GM19099 (cell line): ENCODE data around the gene MAGEA9.
"Not testable (repeated sequence)": the region's sequence is repeated elsewhere in the genome, so short reads cannot be mapped to it uniquely, and the experiment has no call there.

ENCODE experiments used
- POLR2A ChIP-seq: IDR thresholded peaks from 3 replicates; pipeline ENCODE4 v1.6.1; 2011; ENCODE audit warnings: low read depth; ENCODE audit not compliant: insufficient read length; ENCODE audit errors: extremely low read depth

The MAGEA9 gene, protein sequence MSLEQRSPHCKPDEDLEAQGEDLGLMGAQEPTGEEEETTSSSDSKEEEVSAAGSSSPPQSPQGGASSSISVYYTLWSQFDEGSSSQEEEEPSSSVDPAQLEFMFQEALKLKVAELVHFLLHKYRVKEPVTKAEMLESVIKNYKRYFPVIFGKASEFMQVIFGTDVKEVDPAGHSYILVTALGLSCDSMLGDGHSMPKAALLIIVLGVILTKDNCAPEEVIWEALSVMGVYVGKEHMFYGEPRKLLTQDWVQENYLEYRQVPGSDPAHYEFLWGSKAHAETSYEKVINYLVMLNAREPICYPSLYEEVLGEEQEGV

DNA sequence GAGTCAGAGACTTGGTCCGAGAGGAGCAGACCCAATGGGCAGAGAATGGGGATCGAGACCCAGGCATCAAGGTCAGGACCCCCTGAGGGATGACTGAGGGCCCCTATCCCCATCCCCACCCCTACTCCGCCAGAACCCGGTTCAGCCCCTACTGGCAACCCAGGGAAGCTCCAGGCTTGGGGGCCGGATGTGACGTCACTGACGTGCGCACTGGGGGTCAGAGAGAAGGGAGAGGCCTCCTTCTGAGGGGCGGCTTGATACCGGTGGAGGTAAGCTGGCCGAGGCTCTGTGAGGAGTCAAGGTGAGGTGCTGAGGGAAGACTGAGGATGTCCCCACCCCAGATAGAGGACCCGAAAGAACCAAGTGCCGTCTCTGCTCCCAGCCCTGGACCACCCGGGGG lies at the start of gene MAGEA9:
TSS of gene MAGEA9 (plus strand) at position 204 of the 400 bp plus-strand sequence. CDS start 4,281 bp downstream, outside the sequence.
- TF ChIP-seq POLR2A, result not testable (repeated sequence)

DNA sequence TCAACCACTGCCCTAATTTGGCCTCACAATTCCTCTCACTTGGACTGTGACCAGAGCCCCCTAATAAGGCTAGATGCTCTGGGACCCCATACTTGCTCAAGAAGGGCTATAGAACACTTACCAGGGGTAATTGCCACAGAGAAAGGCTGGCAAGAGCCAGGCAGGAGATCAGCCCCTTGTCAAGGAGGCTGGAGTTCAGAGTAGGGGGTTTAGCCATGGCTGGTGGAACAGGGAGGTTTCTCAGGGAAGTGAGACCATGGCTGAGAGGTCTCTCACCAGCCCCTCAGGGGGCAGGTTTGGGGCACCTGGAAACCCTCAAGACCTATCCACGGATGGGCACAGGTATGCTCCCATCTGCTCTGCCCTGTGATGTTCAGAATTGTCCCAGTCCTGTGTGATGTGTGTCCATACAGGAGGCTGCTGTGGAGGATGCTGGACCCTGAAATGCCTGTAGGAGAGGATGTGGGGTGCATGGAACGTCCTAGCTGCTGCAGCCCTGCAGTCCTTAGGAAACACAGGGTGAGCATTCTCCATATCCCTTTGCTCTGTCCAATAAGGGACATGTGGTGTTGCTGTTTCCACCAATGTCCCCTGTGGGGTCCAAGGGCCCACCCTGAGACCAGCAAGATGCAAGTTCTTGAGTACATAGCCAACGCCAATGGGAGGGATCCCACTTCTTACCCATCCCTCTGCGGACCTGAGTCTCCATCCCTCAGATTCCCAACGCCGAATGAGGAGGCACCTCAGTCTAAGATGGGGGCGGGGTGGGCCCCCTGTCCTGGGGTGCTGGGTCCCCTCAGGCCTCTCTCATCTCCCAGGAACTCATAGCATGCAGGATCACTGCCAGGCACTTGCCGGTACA lies 24.3 kb upstream of the MAGEA9 start:
- TF ChIP-seq POLR2A, result no peak

DNA sequence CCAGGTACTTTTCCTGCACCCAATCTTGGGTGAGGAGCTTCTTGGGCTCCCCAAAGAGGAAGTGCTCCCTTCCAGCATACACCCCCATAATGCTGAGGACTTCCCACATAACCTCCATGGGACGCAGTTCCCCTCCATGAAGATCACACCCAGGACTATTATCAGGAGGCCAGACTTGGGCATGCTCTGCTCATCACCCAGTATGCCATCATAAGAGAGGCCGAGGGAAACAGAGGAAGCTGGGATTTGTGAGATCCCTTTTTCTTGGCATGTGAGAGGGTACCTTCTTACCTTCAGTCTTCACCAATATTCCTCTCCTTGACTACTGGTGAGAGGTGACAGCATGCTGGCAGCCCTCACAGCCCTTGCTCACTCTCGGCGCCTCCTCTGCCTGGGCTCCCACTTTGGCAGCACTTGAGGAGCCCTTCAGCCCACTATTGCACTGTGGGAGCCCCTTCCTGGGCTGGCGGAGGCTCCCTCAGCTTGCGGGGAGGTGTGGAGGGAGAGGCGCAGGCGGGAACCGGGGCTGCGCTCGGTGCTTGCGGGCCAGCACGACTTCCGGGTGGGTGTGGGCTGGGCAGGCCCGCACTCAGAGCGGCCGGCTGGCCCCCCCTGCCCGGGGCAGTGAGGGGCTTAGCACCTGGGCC lies 23.5 kb upstream of the MAGEA9 start:
- no peak for TF ChIP-seq POLR2A

DNA sequence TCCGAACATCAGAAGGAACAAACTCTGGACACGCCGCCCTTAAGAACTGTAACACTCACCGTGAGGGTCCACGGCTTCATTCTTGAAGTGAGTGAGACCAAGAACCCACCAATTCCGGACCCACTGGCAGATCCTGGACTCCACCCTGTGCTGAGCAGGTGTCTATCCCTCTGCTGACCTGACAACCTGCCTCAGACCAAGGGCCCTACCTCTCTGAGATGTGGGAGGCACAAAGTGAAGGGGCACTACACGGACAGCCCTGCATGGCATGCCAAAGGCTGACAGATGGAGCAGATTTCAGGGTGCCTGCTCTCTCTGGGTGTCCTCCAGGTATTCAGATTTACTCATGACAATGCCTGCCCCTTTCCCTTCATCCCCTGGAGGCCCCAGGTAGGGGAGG lies 21.9 kb upstream of the MAGEA9 start:
- no peak for TF ChIP-seq POLR2A

DNA sequence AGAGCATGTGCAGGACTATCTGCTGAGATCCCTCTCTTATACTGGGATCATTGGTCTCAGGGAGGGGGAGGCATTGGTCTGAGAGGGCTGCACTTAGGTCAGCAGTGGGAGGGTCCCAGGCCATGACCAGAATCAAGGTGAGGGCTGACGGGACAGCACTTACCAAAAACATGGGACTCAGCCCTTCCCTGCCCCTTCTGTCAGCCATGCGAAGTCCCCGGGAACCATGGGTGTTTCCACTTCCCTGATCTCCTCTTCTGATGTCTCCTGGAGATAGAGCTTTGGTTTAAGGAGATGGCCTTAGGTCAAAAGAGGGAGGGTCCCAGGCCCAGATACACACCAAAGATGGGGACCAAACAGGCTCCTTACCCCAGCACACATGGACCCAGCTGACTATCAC lies 20.8 kb upstream of the MAGEA9 start:
- TF ChIP-seq POLR2A, result no peak

DNA sequence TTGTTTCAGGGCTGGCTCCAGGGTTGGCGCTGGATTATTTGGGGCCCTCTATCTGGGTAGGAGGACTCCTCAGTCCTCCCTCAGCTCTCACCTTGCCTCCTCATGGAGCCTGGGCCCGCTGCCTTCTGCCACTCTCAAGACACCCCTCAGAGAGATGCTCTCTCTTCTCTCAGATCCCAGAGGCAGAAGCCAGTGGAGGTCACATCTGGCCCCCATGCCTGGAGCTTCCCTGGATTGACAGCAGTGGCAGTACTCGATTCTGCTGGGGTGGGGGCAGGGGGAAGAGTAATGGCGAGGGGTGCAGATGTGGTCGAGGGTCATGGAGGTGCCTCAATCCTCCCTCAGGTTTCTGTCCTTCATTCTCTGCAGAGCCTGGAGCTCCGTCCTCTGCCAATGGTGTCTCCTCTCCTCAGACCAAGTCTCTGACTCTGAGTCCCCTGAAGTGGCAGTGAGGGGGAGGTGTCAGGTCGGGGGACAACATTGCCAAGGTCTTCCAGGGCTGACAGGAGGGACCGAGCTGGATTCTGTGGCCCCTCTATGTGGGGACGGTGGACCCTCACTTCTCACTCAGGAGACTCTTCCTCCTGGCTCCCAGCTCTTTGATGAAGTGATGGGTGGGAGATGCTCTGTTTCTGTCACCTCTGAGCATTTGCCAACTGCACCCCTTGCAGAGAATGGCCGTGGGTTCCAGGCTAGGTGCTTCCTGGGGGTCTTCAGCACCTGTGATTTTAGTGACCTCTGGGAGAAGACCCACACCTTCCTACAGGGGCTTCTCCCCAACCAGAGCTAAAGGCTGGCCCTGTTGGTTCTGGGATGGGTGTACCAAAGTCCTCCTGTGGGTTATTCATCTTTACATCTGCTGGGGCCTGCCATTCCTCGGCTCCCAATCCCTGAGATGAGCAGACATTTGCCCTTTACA lies 18.8 kb upstream of the MAGEA9 start:
- no peak for TF ChIP-seq POLR2A

DNA sequence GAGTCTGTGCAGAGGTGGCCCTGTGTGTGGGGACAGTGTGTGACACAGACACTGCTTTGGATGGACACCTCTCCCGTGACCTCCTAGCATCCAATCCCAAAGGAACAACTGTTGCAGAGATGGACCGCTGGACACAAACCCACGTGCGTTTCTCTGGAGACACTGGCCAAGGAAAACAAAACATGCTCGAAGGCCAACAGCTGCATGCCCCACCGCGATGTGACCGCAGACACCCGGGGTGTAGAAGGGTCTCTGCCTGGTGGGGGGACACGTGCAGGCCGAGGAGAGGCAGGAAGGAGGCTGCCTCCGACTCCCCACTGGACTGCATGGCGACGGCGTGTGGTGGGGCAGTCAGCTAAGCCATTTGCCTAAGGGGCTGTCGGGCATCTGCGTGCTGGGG lies 8.0 kb upstream of the MAGEA9 start, which contains the start of gene HSFX1:
TSS of gene HSFX1 (plus strand) at position 301 of the 400 bp plus-strand sequence. CDS start 614 bp downstream, outside the sequence.
- TF ChIP-seq POLR2A, result not testable (repeated sequence)

DNA sequence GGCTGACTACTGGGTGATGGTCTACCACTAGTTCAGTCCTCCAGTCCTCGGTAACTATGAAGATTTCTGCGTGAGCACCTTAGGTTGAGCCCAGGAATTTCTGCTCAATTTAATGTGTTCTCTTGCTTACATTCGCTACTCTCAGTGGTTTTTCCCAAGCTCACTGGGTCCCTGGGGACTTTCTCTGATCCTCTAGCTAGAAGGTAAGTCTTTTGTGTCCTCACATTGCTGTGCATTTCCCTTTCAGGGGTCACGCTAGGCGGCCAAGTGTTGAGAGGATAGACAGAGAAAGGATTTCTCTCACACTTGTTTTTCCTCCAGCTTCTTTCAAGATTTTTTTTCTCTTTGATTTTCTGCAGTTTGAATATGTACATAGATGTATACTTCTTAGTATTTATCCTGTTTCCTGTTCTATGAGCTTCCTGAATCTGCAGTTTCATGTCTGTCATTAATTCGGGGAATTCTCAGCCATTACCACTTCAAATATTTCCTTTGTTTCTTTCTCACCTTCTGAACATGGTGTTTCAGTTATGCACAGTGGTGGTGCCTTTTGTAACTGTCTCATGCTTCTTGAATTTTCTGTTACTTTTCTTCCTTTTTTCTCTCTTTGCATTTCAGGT lies 17.5 kb downstream of the MAGEA9 start:
- TF ChIP-seq POLR2A, result no peak

DNA sequence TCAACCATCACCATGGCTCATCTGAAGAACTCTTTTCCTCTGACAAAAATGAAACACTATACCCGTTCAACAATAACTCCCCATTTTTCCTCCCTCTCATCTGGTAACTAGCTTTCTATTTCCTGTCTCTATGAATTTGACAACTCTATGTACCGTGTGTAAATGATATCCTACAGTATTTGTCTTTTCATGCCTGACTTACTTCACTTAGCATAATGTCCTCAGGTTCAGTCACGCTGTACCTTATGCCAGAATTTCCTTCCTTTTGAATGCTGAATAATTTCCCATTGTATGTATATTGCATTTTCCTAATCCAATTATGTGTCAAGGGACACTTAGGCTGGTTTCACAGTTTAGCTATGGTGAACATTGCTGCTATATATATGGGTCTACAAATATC lies 18.2 kb downstream of the MAGEA9 start:
- TF ChIP-seq POLR2A, result no peak

DNA sequence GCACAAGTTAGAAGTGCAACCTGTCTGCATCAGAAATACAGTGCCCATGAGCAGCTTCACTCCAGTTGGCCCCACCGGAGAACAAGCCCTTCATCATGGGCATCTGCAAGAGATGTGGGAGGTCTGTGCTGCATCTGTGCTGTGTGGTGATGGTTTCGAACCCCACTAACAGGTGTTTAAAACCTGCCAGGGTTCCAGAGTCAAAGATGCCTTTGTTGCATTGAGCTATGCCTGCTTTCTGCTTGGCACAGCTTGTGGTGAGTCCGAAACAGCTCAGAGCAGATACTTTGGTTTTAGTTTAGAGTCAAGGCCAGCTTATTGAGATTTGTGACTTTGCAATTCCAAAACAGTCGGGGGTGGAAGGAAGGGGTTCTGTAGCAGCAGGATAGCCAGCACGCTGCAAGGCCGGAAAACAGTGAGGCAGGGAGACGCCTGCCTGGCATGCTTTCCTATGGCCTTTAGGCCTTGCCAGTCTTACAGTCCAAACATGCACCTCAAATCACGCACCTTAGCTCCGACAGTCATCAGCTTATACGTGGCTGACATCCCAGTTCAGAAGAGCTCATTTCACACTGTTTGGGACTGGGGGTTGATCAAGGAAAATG lies 21.8 kb downstream of the MAGEA9 start:
- TF ChIP-seq POLR2A, result no peak

DNA sequence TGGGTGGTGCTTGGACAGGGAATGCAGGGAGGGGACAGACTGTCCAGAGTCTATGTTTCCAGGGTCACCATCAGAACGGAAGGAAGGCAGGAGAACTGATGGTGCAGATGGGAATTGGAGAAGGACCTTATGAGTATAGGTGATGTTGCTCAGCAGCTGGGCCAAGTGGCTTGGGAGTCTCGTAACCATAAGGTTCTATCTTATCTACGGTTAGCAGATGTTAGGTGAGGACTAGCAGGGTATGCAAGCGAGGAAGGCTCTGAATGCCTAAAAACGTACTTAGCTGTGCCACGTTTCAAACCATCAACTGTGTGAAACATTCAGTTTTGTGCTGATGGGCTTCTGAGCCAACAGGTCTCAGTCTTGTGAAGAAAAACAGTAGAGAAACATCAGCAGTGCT lies 22.4 kb downstream of the MAGEA9 start:
- no peak for TF ChIP-seq POLR2A

DNA sequence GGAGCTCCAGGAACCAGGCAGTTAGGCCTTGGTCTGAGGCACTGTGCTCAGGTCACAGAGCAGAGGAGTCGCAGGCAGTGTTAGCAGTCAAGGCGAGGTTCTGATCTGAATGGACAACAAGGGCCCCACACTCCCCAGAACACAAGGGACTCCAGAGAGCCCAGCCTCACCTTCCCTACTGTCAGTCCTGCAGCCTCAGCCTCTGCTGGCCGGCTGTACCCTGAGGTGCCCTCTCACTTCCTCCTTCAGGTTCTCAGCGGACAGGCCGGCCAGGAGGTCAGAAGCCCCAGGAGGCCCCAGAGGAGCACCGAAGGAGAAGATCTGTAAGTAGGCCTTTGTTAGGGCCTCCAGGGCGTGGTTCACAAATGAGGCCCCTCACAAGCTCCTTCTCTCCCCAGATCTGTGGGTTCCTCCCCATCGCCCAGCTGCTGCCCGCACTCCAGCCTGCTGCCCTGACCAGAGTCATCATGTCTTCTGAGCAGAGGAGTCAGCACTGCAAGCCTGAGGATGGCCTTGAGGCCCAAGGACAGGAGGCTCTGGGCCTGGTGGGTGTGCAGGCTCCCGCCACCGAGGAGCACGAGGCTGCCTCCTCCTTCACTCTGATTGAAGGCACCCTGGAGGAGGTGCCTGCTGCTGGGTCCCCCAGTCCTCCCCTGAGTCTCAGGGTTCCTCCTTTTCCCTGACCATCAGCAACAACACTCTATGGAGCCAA lies 26.2 kb downstream of the MAGEA9 start:
- TF ChIP-seq POLR2A, result no peak

DNA sequence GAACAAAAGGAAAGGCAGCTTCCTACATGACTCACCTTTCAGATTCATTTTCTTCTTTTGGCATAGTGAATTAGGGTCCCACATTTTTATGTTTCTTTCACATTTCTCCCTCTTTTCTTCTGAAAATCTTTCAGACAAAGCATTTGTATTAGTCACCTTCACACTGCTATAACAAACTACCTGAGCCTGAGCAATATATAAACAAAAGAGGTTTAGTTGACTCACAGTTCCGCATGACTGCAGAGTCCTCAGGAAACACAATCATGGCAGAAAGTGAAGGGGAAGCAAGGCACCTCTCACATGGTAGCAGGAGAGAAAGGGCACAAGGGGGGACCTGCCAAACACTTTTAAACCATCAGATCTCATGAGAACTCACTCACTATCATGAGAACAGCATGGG lies 36.9 kb downstream of the MAGEA9 start:
- no peak for TF ChIP-seq POLR2A
